Breast epithelium (tissue), 3 donors: ENCODE measurements around the gene ACSL1.

Source experiments
- POLR2A ChIP-seq: fragments of 450-650 bp; IDR thresholded peaks from one replicate; pipeline ENCODE4 v1.6.1; 2016; ENCODE audit warnings: antibody characterized with exemption, mild to moderate bottlenecking, moderate library complexity
- POLR2AphosphoS5 ChIP-seq, 3 donors: sonication (generic); formaldehyde crosslinking; IDR thresholded peaks; one replicate each; pipeline ENCODE4 v1.6.1; 2017; ENCODE audit warnings: antibody characterized with exemption in 3 of 3

GRCh38 chr4:184818216-184818564 lies 7.6 kb downstream of the ACSL1 start:
- TF ChIP-seq POLR2A = no peak
- TF ChIP-seq POLR2AphosphoS5 (IDR thresholded peaks at IDR 0.05) = no peak
